ENCODE results near the gene BLTP2.
"Not testable (repeated sequence)": the region's sequence is repeated elsewhere in the genome, so short reads cannot be mapped to it uniquely, and the experiment has no call there.

BLTP2 gene

DNA sequence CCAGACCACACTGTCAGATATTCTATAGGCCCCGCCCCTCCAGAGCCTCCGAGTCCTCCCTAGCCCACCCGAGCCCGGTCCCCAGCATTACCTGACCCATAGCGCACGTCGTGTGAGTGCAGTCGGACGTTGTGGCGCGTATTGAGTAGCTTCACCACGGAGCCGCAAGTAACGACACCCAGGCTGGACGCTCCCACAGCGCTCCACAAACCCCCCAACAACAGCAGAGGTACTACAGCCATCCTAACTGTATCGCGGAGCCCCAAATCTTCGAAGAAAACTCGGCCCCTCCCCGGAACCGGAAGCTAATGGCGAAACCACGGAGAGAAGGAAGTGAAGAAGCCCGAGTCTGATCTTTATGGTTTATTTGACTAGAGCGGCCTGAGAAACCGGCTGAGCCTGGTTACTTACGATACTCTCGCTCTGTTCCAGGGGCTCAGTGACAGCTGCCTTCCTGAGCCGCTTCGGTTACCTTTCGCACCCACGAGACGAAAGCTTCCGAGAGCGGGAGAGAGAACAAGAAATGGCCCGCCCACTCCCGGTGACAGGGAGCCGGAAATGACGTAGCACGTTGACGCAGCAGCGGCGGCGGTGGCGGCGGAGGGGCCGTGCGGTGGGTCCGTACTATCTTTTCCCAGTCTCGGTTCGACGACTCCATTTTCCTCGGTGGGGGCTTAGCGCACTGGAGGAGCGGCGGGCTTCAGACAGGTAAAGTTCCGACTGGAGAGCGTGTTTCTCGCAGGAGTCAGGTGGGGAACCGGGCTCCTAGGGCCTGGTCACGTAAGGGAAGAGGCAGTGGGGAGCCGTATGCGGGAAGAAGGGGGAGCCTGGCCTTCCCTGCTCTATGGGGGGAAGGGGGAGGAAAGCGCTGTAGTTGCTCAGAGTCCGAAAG is 16.9 kb upstream of the BLTP2 start, which contains the start of the genes SDF2 and SUPT6H:
SDF2 (minus strand) TSS at position 272 of the 892 bp plus-strand sequence; CDS start at position 242, 30 bp downstream.
SUPT6H (plus strand) TSS at position 571 of the 892 bp plus-strand sequence. CDS start 11,197 bp downstream, outside the sequence.
- peak within 1 kb of the TSS; percentile 100 for H3K27ac Mint-ChIP-seq
- H3K4me1 Mint-ChIP-seq (ENCODE audit: low read depth) = peaks cover 54% of the 10 kb centered on the region
- DNase-seq = peak; percentile 98
- no peaks in the 10 kb centered on the region for H3K27me3 Mint-ChIP-seq
- H3K36me3 Mint-ChIP-seq (ENCODE audit: low read depth) = peaks cover 82% of the 10 kb centered on the region
- no peaks in the 10 kb centered on the region for H3K9me3 Mint-ChIP-seq
- H3K4me3 Mint-ChIP-seq = peak within 1 kb of the TSS; percentile 97

DNA sequence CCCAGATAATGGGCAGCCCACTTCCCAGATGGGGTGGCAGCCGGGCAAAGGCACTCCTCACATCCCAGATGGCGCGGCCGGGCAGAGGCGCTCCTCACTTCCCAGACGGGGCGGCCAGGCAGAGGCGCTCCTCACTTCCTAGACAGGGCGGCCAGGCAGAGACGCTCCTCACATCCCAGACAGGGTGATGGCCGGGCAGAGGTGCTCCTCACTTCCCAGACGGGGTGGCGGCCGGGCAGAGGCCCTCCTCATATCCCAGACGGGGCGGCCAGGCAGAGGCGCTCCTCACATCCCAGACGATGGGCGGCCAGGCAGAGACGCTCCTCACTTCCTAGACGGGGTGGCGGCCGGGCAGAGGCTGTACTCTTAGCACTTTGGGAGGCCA is 14.5 kb upstream of the BLTP2 start:
- H3K27me3 Mint-ChIP-seq, H3K9me3 Mint-ChIP-seq, H3K4me3 Mint-ChIP-seq, DNase-seq: not testable (repeated sequence)
- H3K36me3 Mint-ChIP-seq (ENCODE audit: low read depth) = peaks cover 78% of the 10 kb centered on the region
- peak overlapping the region; percentile 100 for H3K27ac Mint-ChIP-seq
- peaks cover 48% of the 10 kb centered on the region for H3K4me1 Mint-ChIP-seq (ENCODE audit: low read depth)

DNA sequence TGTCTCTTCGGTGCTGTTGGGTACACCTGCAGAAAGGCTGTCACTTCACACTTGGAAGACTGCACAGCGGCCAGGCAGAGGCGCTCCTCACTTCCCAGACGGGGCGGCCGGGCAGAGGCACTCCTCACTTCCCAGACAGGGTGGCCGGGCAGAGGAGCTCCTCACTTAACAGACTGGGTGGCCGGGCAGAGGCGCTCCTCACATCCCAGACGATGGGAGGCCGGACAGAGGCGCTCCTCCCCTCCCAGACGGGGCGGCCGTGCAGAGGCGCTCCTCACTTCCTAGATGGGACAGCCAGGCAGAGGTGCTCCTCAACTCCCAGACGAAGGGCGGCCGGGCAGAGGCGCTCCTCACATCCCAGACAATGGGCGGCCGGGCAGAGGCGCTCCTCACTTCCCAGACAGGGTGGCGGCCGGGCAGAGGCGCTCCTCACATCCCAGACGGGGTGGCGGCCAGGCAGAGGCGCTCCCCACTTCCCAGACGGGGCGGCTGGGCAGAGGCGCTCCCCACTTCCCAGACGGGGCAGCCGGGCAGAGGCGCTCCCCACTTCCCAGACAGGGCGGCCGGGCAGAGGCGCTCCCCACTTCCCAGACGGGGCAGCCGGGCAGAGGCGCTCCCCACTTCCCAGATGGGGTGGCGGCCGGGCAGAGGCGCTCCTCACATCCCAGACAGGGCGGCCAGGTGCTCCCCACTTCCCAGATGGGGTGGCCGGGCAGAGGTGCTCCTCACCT is 14.0 kb upstream of the BLTP2 start:
- H3K36me3 Mint-ChIP-seq (ENCODE audit: low read depth) = peaks cover 77% of the 10 kb centered on the region
- H3K27me3 Mint-ChIP-seq, H3K9me3 Mint-ChIP-seq, H3K27ac Mint-ChIP-seq, H3K4me3 Mint-ChIP-seq, DNase-seq: not testable (repeated sequence)
- H3K4me1 Mint-ChIP-seq (ENCODE audit: low read depth) = peaks cover 42% of the 10 kb centered on the region

DNA sequence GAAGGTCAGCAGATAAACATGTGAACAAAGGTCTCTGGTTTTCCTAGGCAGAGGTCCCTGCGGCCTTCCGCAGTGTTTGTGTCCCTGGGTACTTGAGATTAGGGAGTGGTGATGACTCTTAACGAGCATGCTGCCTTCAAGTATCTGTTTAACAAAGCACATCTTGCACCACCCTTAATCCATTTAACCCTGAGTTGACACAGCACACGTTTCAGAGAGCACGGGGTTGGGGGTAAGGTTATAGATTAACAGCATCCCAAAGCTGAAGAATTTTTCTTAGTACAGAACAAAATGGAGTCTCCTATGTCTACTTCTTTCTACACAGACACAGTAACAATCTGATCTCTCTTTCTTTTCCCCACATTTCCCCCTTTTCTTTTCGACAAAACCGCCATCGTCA is 13.4 kb upstream of the BLTP2 start:
- H3K9me3 Mint-ChIP-seq, H3K27ac Mint-ChIP-seq, DNase-seq, H3K4me3 Mint-ChIP-seq, H3K27me3 Mint-ChIP-seq: not testable (repeated sequence)
- Mint-ChIP-seq H3K4me1 (ENCODE audit: low read depth) (peaks cover 38% of the 10 kb centered on the region), H3K36me3 (ENCODE audit: low read depth) (peaks cover 79% of the 10 kb centered on the region)

DNA sequence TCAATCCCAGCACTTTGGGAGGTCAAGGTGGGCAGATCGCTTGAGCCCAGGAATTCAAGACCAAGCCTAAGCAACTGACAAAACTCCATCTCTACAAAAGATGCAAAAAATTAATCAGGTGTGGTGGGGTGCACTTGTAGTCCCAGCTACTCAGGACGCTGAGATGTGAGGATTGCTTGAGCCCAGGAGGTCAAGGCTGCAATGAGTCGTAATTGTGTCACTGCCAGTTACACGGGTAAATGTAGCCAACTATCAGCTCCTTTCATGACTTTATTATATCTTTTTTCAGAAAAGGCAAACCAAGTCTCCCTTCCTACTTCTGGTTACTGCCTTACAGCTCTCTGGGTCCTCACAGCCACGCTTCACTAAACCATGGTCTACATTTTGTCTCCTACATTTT is 12.8 kb upstream of the BLTP2 start:
- Mint-ChIP-seq H3K4me1 (ENCODE audit: low read depth) (peaks cover 36% of the 10 kb centered on the region), H3K27ac (peak overlapping the region; percentile 5), H3K36me3 (ENCODE audit: low read depth) (peaks cover 77% of the 10 kb centered on the region), H3K27me3 (no peaks in the 10 kb centered on the region), H3K9me3 (no peaks in the 10 kb centered on the region), H3K4me3 (no peak overlapping the region)
- DNase-seq = no peak

DNA sequence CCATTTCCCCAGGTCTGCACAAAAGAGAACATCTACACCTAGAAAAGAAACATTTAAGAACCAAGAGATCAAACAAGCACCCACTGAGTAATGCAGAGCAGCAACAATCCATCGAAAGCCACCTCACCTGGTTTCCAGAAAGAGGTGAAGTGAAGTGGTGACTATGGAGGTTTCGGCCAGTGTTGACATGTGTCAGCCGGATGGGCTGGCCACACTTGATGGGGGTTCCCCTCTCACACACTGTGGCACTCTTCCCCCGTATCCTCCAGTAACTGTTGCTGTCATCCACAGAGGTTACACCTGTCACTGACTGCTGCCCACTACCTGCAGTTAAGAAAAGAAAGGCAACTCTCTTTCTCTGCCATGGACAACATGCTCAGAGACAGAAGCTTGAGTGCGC is 10.2 kb upstream of the BLTP2 start:
- DNase-seq = no peak
- Mint-ChIP-seq H3K4me3 (no peak overlapping the region), H3K4me1 (ENCODE audit: low read depth) (peaks cover 26% of the 10 kb centered on the region), H3K36me3 (ENCODE audit: low read depth) (peaks cover 71% of the 10 kb centered on the region), H3K27ac (peak overlapping the region; percentile 59), H3K9me3 (no peaks in the 10 kb centered on the region), H3K27me3 (no peaks in the 10 kb centered on the region)

DNA sequence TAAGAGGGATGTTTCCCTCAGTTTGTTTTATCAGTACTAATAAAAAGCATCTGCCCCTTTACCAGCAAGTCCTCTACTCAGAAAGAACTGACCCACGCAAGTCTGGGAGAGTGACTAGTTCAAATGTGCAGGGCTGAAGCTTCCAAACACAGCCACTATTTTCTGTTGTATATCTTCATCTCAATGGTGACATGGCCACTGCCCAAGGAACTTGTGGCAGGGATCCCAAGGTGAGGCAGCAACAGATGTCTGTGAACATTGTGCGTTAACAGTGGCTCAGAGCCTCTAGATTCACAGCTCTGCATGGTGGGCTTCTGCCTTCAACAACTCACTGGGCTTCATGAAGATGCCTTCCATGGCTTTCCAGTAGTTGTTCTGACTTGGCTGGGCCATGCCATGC is 3.7 kb upstream of the BLTP2 start:
- H3K27me3 Mint-ChIP-seq = no peaks in the 10 kb centered on the region
- H3K36me3 Mint-ChIP-seq (ENCODE audit: low read depth) = peaks cover 67% of the 10 kb centered on the region
- H3K27ac Mint-ChIP-seq = peak overlapping the region; percentile 32
- H3K4me1 Mint-ChIP-seq (ENCODE audit: low read depth) = peaks cover 34% of the 10 kb centered on the region
- DNase-seq = no peak
- no peaks in the 10 kb centered on the region for H3K9me3 Mint-ChIP-seq
- no peak overlapping the region for H3K4me3 Mint-ChIP-seq

DNA sequence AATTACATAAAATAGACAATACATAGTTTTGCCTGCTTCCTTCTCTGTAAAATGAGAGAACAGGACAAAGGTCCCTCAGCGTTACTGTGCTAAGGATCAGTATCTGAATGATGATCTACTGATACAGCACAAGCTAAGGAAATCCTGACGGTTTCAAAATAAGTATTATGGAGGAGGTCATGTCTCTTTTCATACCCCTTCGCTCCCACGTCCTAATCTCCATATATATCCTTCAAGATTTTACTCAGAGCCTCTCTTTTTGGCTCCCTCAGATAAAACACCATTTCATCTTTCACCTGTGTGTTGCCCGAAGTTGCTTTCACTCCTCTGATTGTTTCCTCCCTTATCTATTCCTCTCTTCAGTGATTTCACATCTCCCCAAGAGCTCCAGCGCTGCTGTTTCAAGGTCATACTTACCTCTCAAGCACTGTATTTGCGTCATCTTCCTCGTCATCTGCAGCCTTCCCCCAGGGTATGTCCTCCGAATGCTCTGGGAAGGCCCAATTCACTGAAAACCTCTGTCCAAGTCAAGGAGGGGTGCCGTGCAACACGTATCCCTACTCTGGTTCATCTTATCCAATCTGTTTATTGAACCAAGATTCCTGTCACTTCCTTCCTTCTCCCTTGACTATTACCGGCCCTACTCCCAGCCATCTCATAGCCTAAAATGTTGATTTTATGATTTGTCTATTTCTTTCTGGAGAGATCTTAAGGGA is 1.2 kb upstream of the BLTP2 start:
- Mint-ChIP-seq H3K4me3 (peak overlapping the region; percentile 94), H3K27ac (peak overlapping the region; percentile 92), H3K4me1 (ENCODE audit: low read depth) (peaks cover 44% of the 10 kb centered on the region), H3K27me3 (no peaks in the 10 kb centered on the region), H3K36me3 (ENCODE audit: low read depth) (peaks cover 71% of the 10 kb centered on the region), H3K9me3 (no peaks in the 10 kb centered on the region)
- peak; percentile 38 for DNase-seq

DNA sequence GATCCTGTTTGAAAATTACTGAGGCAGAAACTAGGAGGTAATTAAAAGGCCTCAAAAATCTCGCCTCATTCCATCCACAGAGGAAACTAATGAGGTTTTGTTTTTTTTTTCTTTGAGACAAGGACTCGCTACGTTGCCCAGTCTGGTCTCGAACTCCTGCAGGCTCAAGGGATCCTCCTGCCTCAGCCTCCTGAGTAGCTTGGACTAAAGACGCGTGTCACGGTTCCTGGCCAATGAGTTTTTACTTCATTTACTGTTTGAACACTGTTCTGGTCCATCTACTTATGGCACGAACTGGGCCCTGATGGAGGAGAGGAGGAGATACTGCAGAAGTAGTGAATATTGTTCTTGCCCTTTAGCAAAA is 600 bp upstream of the BLTP2 start:
- Mint-ChIP-seq H3K4me1 (ENCODE audit: low read depth) (peaks cover 44% of the 10 kb centered on the region), H3K27me3 (no peaks in the 10 kb centered on the region), H3K36me3 (ENCODE audit: low read depth) (peaks cover 74% of the 10 kb centered on the region), H3K27ac (peak overlapping the region; percentile 92), H3K9me3 (no peaks in the 10 kb centered on the region), H3K4me3 (peak overlapping the region; percentile 94)
- no peak for DNase-seq

DNA sequence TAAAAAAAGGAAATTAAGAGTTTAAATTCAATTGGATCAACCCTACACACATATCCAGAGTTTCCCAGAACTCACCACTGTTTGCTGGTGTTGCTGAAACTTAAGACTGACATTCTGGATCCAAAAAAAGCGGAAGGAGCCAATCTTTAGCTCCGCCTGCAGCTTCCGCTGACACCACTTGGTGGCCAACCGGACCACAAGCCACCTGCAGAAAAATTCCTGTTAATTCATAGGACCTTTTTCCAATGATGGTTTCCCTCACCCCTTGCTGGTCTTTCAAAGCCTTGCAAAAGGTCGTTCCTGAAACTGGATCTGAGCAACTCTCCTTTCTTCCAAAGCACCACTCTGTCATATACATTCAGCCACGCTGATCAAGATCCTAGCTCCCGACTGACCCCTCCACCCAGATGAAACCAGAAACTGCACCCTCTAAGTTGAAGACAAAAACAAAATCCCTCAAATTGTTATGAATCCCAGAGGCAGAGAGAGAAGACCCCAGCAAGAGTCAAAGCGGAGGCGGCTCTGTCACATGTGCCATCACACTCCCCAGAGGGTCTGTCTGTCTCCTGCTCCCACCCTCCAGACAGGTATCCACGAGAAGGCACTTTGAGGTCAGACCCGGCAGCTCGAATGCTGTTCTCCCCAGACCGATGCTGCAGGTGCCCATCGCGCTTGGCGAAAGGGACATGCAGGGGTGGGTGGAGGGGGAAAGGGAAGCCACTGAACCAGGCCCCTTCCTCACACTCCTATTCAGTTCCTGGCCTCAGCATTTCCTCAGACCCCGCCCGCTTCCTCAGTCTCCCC is 773 bp downstream of the BLTP2 start:
- peaks cover 78% of the 10 kb centered on the region for H3K36me3 Mint-ChIP-seq (ENCODE audit: low read depth)
- H3K4me1 Mint-ChIP-seq (ENCODE audit: low read depth) = peaks cover 49% of the 10 kb centered on the region
- no peaks in the 10 kb centered on the region for H3K9me3 Mint-ChIP-seq
- no peaks in the 10 kb centered on the region for H3K27me3 Mint-ChIP-seq
- H3K4me3 Mint-ChIP-seq = peak overlapping the region; percentile 94
- H3K27ac Mint-ChIP-seq = peak overlapping the region; percentile 90
- peak; percentile 61 for DNase-seq

DNA sequence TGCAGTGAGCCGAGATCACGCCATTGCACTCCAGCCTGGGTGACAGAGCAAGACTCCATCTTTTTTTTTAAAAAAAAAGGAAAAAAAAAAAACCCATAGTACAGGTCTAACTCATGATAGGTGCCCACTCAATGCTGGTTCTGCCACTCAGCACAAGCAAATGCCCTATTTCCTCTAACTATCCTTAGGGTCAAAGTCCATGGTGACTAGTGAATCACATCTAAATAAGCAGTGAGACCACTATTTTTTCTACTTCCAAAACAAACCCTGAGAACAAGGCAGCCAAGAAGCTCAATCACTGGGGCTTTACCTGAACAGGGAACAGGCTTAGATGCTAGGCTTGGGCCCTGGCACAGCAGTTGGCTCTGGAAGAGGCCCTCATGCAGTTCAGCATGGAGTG is 3.4 kb downstream of the BLTP2 start:
- peak overlapping the region; percentile 35 for H3K27ac Mint-ChIP-seq
- no peak for DNase-seq
- peaks cover 50% of the 10 kb centered on the region for H3K4me1 Mint-ChIP-seq (ENCODE audit: low read depth)
- H3K4me3 Mint-ChIP-seq = no peak overlapping the region
- peaks cover 81% of the 10 kb centered on the region for H3K36me3 Mint-ChIP-seq (ENCODE audit: low read depth)
- no peaks in the 10 kb centered on the region for H3K9me3 Mint-ChIP-seq
- H3K27me3 Mint-ChIP-seq = no peaks in the 10 kb centered on the region

DNA sequence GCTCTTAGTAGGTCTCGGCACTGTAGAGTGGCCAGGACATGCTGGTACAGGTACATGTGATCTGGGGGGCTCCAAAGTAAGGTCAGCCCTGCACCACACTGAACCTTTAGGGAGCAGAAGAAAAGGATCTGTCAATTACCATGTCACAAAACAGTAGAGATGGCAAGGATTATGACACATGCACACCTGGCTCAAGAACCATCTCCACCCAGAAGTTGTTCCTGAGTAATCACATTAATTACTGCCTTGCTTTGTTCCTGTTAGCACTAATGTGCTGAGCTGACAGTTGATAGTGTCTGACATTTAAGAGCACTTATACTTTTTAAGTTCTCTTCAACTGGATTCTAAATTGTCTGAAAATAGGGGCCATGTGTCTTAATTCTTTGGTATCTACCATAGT is 9.5 kb downstream of the BLTP2 start:
- Mint-ChIP-seq H3K4me3 (no peak overlapping the region), H3K27me3 (no peaks in the 10 kb centered on the region), H3K4me1 (ENCODE audit: low read depth) (peaks cover 33% of the 10 kb centered on the region), H3K27ac (no peak overlapping the region), H3K9me3 (no peaks in the 10 kb centered on the region), H3K36me3 (ENCODE audit: low read depth) (peaks cover 96% of the 10 kb centered on the region)
- no peak for DNase-seq

DNA sequence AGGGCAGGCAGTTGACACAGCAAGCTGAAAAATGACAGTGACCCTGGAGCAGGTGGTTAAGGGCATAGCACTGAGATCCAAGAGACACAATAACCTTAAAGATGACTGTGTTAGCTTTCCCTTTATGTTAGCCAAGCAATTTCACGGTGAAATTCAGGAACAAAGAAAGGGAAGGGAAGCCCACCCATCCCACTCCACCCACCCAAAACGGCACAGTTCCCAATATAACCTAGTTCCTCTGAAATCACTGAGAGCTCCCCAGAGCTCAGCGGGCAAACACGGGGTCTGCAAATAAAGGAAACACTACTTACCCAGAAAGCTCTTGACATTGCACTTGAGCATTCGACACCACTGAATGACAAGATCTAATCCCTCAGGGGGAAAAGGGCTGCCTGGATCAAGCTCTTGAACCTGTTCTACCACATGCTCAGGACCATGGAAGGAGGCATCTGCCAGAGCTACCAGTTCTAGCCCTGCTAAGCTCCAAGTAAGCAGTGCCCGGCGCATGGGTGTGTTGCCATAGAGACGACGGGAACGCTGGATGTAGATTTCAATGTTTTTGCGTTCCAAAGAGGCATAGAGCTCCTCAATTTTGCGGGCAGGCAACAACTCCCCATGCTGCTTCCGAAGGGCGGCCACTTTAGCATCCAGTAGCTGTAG is 10.6 kb downstream of the BLTP2 start:
- H3K4me1 Mint-ChIP-seq (ENCODE audit: low read depth) = peaks cover 30% of the 10 kb centered on the region
- no peak for DNase-seq
- H3K36me3 Mint-ChIP-seq (ENCODE audit: low read depth) = peaks cover 98% of the 10 kb centered on the region
- H3K27me3 Mint-ChIP-seq = no peaks in the 10 kb centered on the region
- H3K4me3 Mint-ChIP-seq = no peak overlapping the region
- no peaks in the 10 kb centered on the region for H3K9me3 Mint-ChIP-seq
- H3K27ac Mint-ChIP-seq = no peak overlapping the region
